ENCODE data around the gene BBS4.

BBS4 gene

GRCh38 chr15:72787526-72787925 is 101.5 kb downstream of the BBS4 start:
- Histone ChIP-seq H3K27me3 (no peaks in the 10 kb centered on the region), H3K9me3 (no peaks in the 10 kb centered on the region), H3K36me3 (no peaks in the 10 kb centered on the region), H3K4me3 (no peak overlapping the region), H3K27ac (peak overlapping the region in 1 of 2 donors; percentile 17), H3K4me1 (peaks cover 0 to 25% (median 11%) of the 10 kb centered on the region in 4 donors)
- intact Hi-C loops (cut with DNase I; ENCODE audit: low total_unique reads): loop anchor here (10.0 kb wide), 1 partner anchor 487 kb away; no protein-coding TSS in a partner anchor
- no peak for TF ChIP-seq CTCF (IDR thresholded peaks at IDR 0.05)
- no peak for DNase-seq
